GM13977 (cell line): ENCODE measurements around the gene GRAMD1B.

Experiments
- DNase-seq: peaks from one replicate; pipeline ENCODE4 v3.0.0; 2012; ENCODE audit warnings: low spot score
- CTCF ChIP-seq: IDR thresholded peaks from 2 replicates; pipeline ENCODE4 v1.5.1; 2012; ENCODE audit warnings: mild to moderate bottlenecking, control low read depth; ENCODE audit not compliant: insufficient read depth; ENCODE audit errors: extremely low read depth, missing control alignments
- in situ Hi-C: fragments of 300-500 bp; cut with MboI; formaldehyde crosslinking; loops from one replicate; pipeline ENCODE4 v1.12.0; 2022; ENCODE audit warnings: low sequenced_read_pairs, low pct_unique_long_range_greater_than_20kb, mixed read lengths, inconsistent platforms; ENCODE audit not compliant: unreplicated experiment

The GRAMD1B gene

GRCh38 chr11:123575441-123575840, 145.4 kb downstream of the GRAMD1B start:
- peak; percentile 29 for DNase-seq
- no peak for TF ChIP-seq CTCF
- in situ Hi-C loops, result no loop called here

- DNase-seq, result peak; percentile 24
- in situ Hi-C loops, result no loop called here
- no peak for TF ChIP-seq CTCF
Observed at GRCh38 chr11:123576082-123576481, 146.0 kb downstream of the GRAMD1B start.

GRCh38 chr11:123576501-123576900, 146.4 kb downstream of the GRAMD1B start:
- no peak for TF ChIP-seq CTCF
- in situ Hi-C loops, result no loop called here
- no peak for DNase-seq

GRCh38 chr11:123577081-123577598, 147.1 kb downstream of the GRAMD1B start:
- peak; percentile 94 for TF ChIP-seq CTCF
- peak; percentile 86 for DNase-seq
- in situ Hi-C loops, result no loop called here

- no peak for DNase-seq
- in situ Hi-C loops, result no loop called here
- TF ChIP-seq CTCF, result no peak
Observed at GRCh38 chr11:123578778-123579481, 148.9 kb downstream of the GRAMD1B start.

GRCh38 chr11:123579482-123579812, 149.4 kb downstream of the GRAMD1B start:
- in situ Hi-C loops, result no loop called here
- DNase-seq, result peak; percentile 13
- TF ChIP-seq CTCF, result no peak
